Neural cell (in vitro differentiated cells): ENCODE results near the gene SFRP5.

Experiments
- CTCF ChIP-seq: fragments of 450-650 bp; IDR thresholded peaks from 2 replicates; pipeline ENCODE4 v1.5.1; 2014; ENCODE audit warnings: antibody characterized with exemption, mild to moderate bottlenecking, moderate library complexity; ENCODE audit not compliant: poor library complexity, severe bottlenecking
- EZH2 ChIP-seq: fragments of 200-600, 300-800 bp; shearing (Covaris generic), sonication (generic); IDR thresholded peaks from 2 replicates; pipeline ENCODE4 v1.6.1; 2014; ENCODE audit warnings: antibody characterized with exemption, low read length, borderline replicate concordance, mild to moderate bottlenecking; ENCODE audit not compliant: insufficient read depth, poor library complexity, severe bottlenecking
- MXI1 ChIP-seq: fragments of 450-650 bp; conservative IDR thresholded peaks from 2 replicates; pipeline ENCODE4 v1.6.1; 2014; ENCODE audit warnings: antibody characterized with exemption, mild to moderate bottlenecking; ENCODE audit not compliant: poor library complexity, severe bottlenecking
- POLR2AphosphoS5 ChIP-seq: IDR thresholded peaks from 2 replicates; pipeline ENCODE4 v1.6.1; 2012

- TF ChIP-seq CTCF = no peak
- no peak for TF ChIP-seq MXI1
- TF ChIP-seq EZH2 = no peak
- no peak for TF ChIP-seq POLR2AphosphoS5
These were observed 23.7 kb downstream of the SFRP5 start for GRCh38 chr10:97748116-97748515.
